H1 (cell line): ENCODE data around the gene GRID2. TPM values are rescaled to one million over a fixed set of nuclear protein-coding genes. Genes with fewer than 3 reads are reported as not detected.

Source experiments
- CTCF ChIA-PET: fragments of 300-600 bp; sonication (Branson Sonifier 250); formaldehyde crosslinking; loops from one replicate; lab custom pipeline; 2021; ENCODE audit not compliant: partially characterized antibody; lab: Charles Lee
- POLR2A ChIA-PET: fragments of 300-600 bp; sonication (Branson Sonifier 250); formaldehyde crosslinking; loops from one replicate; lab custom pipeline; 2021; ENCODE audit warnings: inconsistent platforms; ENCODE audit not compliant: partially characterized antibody; lab: Charles Lee
- DNase-seq, 2 experiments: peaks; one replicate each; pipeline versions ENCODE4 v3.0.0 to v3.0.0-alpha.2; 2010 to 2022; ENCODE audit warnings: low spot score in 2 of 2, low read depth in 1 of 2, mixed read lengths in 1 of 2
- FAIRE-seq: peaks from 2 replicates; lab custom pipeline; 2011; peaks lifted over from hg19 to GRCh38; lab: Jason Lieb, UNC
- H2AFZ ChIP-seq: 2 replicates; pipeline ENCODE4 v1.8.1; 2012; ENCODE audit warnings: low read length, inconsistent platforms
- H2AK5ac ChIP-seq: 2 replicates; pipeline ENCODE4 v1.6.1; 2013; ENCODE audit warnings: low read depth, low read length
- H2BK120ac ChIP-seq: replicated peaks from 2 replicates; pipeline ENCODE3; 2013; ENCODE audit warnings: low read depth, low read length, inconsistent platforms
- H2BK12ac ChIP-seq: 2 replicates; pipeline ENCODE4 v1.6.1; 2013; ENCODE audit warnings: low read depth, low read length
- H2BK15ac ChIP-seq: 2 replicates; pipeline ENCODE4 v1.6.1; 2013; ENCODE audit warnings: low read length
- H2BK20ac ChIP-seq: 2 replicates; pipeline ENCODE4 v1.6.1; 2013; ENCODE audit warnings: low read length
- H2BK5ac ChIP-seq: 2 replicates; pipeline ENCODE4 v1.6.1; 2013; ENCODE audit warnings: low read depth, low read length
- H3K14ac ChIP-seq: 2 replicates; pipeline ENCODE4 v1.6.1; 2013; ENCODE audit warnings: inconsistent platforms; ENCODE audit not compliant: insufficient read length
- H3K18ac ChIP-seq: 2 replicates; pipeline ENCODE4 v1.6.1; 2013; ENCODE audit warnings: low read length; ENCODE audit errors: extremely low read depth
- H3K23ac ChIP-seq: 2 replicates; pipeline ENCODE4 v1.6.1; 2013; ENCODE audit warnings: inconsistent platforms; ENCODE audit not compliant: insufficient read length
- H3K23me2 ChIP-seq: 2 replicates; pipeline ENCODE4 v1.6.1; 2013; ENCODE audit warnings: low read depth, low read length
- H3K27ac ChIP-seq: 2 replicates; pipeline ENCODE4 v1.6.1; 2011; ENCODE audit warnings: low read depth, low read length, inconsistent platforms
- H3K27me3 ChIP-seq, 4 experiments: replicated peaks in 1 of 4; 1 replicate in 1 of 4; 2 replicates in 3 of 4; pipeline versions ENCODE4 v1.6.1 to v1.8.1; 2011 to 2013; ENCODE audit warnings: low read length in 3 of 4, mild to moderate bottlenecking in 3 of 4, inconsistent platforms in 2 of 4, mixed read lengths in 2 of 4, moderate library complexity in 1 of 4; ENCODE audit not compliant: control insufficient read depth in 3 of 4, insufficient read depth in 3 of 4; ENCODE audit errors: extremely low read depth in 1 of 4
- H3K36me3 ChIP-seq, 4 experiments: 2 replicates each; pipeline versions ENCODE4 v1.6.1 to v1.8.1; 2011 to 2013; ENCODE audit warnings: mild to moderate bottlenecking in 4 of 4, low read length in 3 of 4, moderate library complexity in 2 of 4, control low read depth in 1 of 4, inconsistent platforms in 1 of 4; ENCODE audit not compliant: insufficient read depth in 4 of 4, control insufficient read depth in 2 of 4
- H3K4ac ChIP-seq: replicated peaks from 2 replicates; pipeline ENCODE3; 2013; ENCODE audit warnings: low read length, low read depth, mixed read lengths, inconsistent platforms; ENCODE audit not compliant: insufficient read length
- H3K4me1 ChIP-seq, 4 experiments: replicated peaks in 1 of 4; 1 replicate in 1 of 4; 2 replicates in 3 of 4; pipeline versions ENCODE4 v1.6.1 to v1.8.1; 2011 to 2013; ENCODE audit warnings: low read length in 3 of 4, inconsistent platforms in 2 of 4, mixed read lengths in 1 of 4; ENCODE audit not compliant: insufficient read depth in 4 of 4, control insufficient read depth in 3 of 4
- H3K4me2 ChIP-seq, 2 experiments: 2 replicates each; pipeline versions ENCODE4 v1.6.1 to v1.8.1; 2011 to 2013; ENCODE audit warnings: low read depth in 2 of 2, low read length in 2 of 2, control low read depth in 1 of 2, inconsistent platforms in 1 of 2, mild to moderate bottlenecking in 1 of 2; ENCODE audit not compliant: insufficient read depth in 1 of 2
- H3K4me3 ChIP-seq, 4 experiments: fragments of 200-600, 300-600 bp in 1 of 4; sonication (generic), shearing (Covaris generic), sonication (Bioruptor Twin) in 1 of 4; 2 replicates each; pipeline versions ENCODE4 v1.5.1 to v1.8.1; 2011 to 2016; ENCODE audit warnings: low read length in 4 of 4, low read depth in 3 of 4, control low read depth in 2 of 4, inconsistent platforms in 2 of 4, mild to moderate bottlenecking in 2 of 4, mixed read lengths in 1 of 4, moderate library complexity in 1 of 4; ENCODE audit not compliant: insufficient read depth in 2 of 4; ENCODE audit errors: extremely low read depth in 1 of 4
- H3K56ac ChIP-seq: replicated peaks from 2 replicates; pipeline ENCODE3; 2013; ENCODE audit warnings: low read depth, mild to moderate bottlenecking, mixed read lengths, low read length, inconsistent platforms; ENCODE audit not compliant: insufficient read length
- H3K79me1 ChIP-seq: 2 replicates; pipeline ENCODE4 v1.6.1; 2013; ENCODE audit warnings: low read depth, low read length, control low read depth
- H3K79me2 ChIP-seq, 2 experiments: 2 replicates each; pipeline versions ENCODE4 v1.6.1 to v1.8.1; 2012 to 2013; ENCODE audit warnings: low read length in 2 of 2, mild to moderate bottlenecking in 2 of 2, inconsistent platforms in 1 of 2; ENCODE audit not compliant: insufficient read depth in 2 of 2, control insufficient read depth in 1 of 2
- H3K9ac ChIP-seq, 4 experiments: replicated peaks in 1 of 4; 1 replicate in 1 of 4; 2 replicates in 3 of 4; pipeline versions ENCODE4 v1.6.1 to v1.8.1; 2011 to 2013; ENCODE audit warnings: low read depth in 3 of 4, low read length in 3 of 4, control low read depth in 2 of 4, mild to moderate bottlenecking in 2 of 4, moderate library complexity in 2 of 4, inconsistent platforms in 1 of 4; ENCODE audit errors: extremely low read depth in 1 of 4
- H3K9me3 ChIP-seq, 2 experiments: 2 replicates each; pipeline versions ENCODE4 v1.6.1 to v1.8.1; 2012 to 2013; ENCODE audit warnings: mild to moderate bottlenecking in 2 of 2, moderate library complexity in 2 of 2, control low read depth in 1 of 2, inconsistent platforms in 1 of 2, low read depth in 1 of 2, low read length in 1 of 2, mixed read lengths in 1 of 2; ENCODE audit not compliant: insufficient read depth in 2 of 2
- H4K20me1 ChIP-seq, 2 experiments: replicated peaks in 1 of 2; 2 replicates each; pipeline versions ENCODE3 to v1.8.1; 2011 to 2013; ENCODE audit warnings: inconsistent platforms in 2 of 2, low read length in 2 of 2, mild to moderate bottlenecking in 1 of 2; ENCODE audit not compliant: insufficient read depth in 2 of 2, control insufficient read depth in 1 of 2
- H4K5ac ChIP-seq: 2 replicates; pipeline ENCODE4 v1.6.1; 2013; ENCODE audit warnings: low read length, low read depth, mixed read lengths, inconsistent platforms; ENCODE audit not compliant: insufficient read length
- H4K8ac ChIP-seq: 2 replicates; pipeline ENCODE4 v1.8.0; 2013; ENCODE audit warnings: mild to moderate bottlenecking, moderate library complexity, low read length, inconsistent platforms; ENCODE audit not compliant: insufficient read depth; ENCODE audit errors: extremely low read depth
- H4K91ac ChIP-seq: replicated peaks from 2 replicates; pipeline ENCODE3; 2013; ENCODE audit warnings: low read length, mixed read lengths, inconsistent platforms; ENCODE audit not compliant: insufficient read length
- JUN ChIP-seq: IDR thresholded peaks from 2 replicates; pipeline ENCODE4 v1.6.1; 2011; ENCODE audit warnings: low read depth, mild to moderate bottlenecking, improper control_type of control experiment, low read length
- JUND ChIP-seq: IDR thresholded peaks from 2 replicates; pipeline ENCODE4 v1.6.1; 2011; ENCODE audit warnings: mild to moderate bottlenecking, improper control_type of control experiment, low read length
- POLR2A ChIP-seq, 2 experiments: IDR thresholded peaks; 1 replicate in 1 of 2; 2 replicates in 1 of 2; pipeline ENCODE4 v1.6.1; 2011; ENCODE audit warnings: low read depth in 2 of 2, low read length in 2 of 2, mild to moderate bottlenecking in 2 of 2; ENCODE audit errors: control extremely low read depth in 1 of 2
- WGBS, 2 experiments: shearing (Covaris generic) in 1 of 2; methylation state at CpG; one replicate each; pipeline versions ENCODE4 v1.1.6 to v1.1.7; 2013 to 2015; ENCODE audit warnings: low lambda C conversion rate in 2 of 2, mixed read lengths in 2 of 2, inconsistent platforms in 1 of 2, low coverage in 1 of 2, missing lambda C conversion rate in 1 of 2; ENCODE audit not compliant: insufficient replicate concordance in 2 of 2, insufficient coverage in 1 of 2, insufficient read length in 1 of 2; ENCODE audit errors: extremely low coverage in 1 of 2, missing lambda C conversion rate in 1 of 2; 5-methylcytosine and 5-hydroxymethylcytosine counted together
- polyA plus RNA-seq, 7 experiments: library from polyadenylated mRNA; depleted of rRNA in 3 of 7; stranded (reverse) in 5 of 7; unstranded in 2 of 7; fragments of >200 nt in 5 of 7; fragments of 200-250 nt in 2 of 7; gene quantifications; 1 replicate in 5 of 7; 2 replicates in 1 of 7; 4 replicates in 1 of 7; pipeline versions ENCODE4 v1.2.1 to v1.2.3, GENCODE V29; 2011 to 2013; ENCODE audit warnings: missing spikeins in 2 of 7, mixed read lengths in 2 of 7
- total RNA-seq: library from RNA; stranded (reverse); fragmentation: NEBNext Ultra II Directional; extraction: Animal tissue kit (Norgen Biotek cat#: 25700); gene quantifications from 2 replicates; pipeline ENCODE4 v1.2.1, GENCODE V29; 2021

GRID2 gene
- total and polyA plus RNA-seq, 2 of the 8 experiments (the other 6 are each of a cell fraction or from before 2014, with no cell fraction given), result 31.1 to 81.9 TPM

- H3K79me1 ChIP-seq, result no peaks in the 10 kb centered on the region
- H2BK120ac ChIP-seq, result no peak overlapping the region
- FAIRE-seq, result peak; percentile 55
- no peaks in the 10 kb centered on the region for H3K23me2 ChIP-seq
- H3K9me3 ChIP-seq, result no peaks in the 10 kb centered on the region
- H2BK15ac ChIP-seq, result no peak overlapping the region
- no peak overlapping the region for H2BK20ac ChIP-seq
- H3K36me3 ChIP-seq, result no peaks in the 10 kb centered on the region; a peak in 1 of 8 replicates
- no peak overlapping the region for H2BK5ac ChIP-seq
- no peak overlapping the region for H3K14ac ChIP-seq
- CTCF ChIA-PET, result interaction anchor here (0.9 to 1.4 kb wide), 2 partner anchors 9 to 56 kb away, joined by 4 to 5 read pairs; no protein-coding TSS in a partner anchor
- H3K79me2 ChIP-seq, result no peaks in the 10 kb centered on the region; a peak in 1 of 4 replicates
- no peak overlapping the region for H3K4ac ChIP-seq
- peak overlapping the region in 1 of 2 experiments; percentile 33; a peak in 2 of 4 replicates for H3K4me2 ChIP-seq
- no peak for DNase-seq
- H4K91ac ChIP-seq, result no peak overlapping the region
- no peak overlapping the region for H3K9ac ChIP-seq
- H3K27me3 ChIP-seq, result no peaks in the 10 kb centered on the region
- peaks cover 0 to 3% of the 10 kb centered on the region in 2 experiments for H4K20me1 ChIP-seq
- H3K4me1 ChIP-seq, result peaks cover 0 to 11% (median 6%) of the 10 kb centered on the region in 4 experiments; a peak in 5 of 7 replicates
- no peak overlapping the region for H4K5ac ChIP-seq
- no peak overlapping the region for H3K4me3 ChIP-seq
- TF ChIP-seq JUND (0 out of 2 replicates have a peak, but pooled peaks have one; percentile 7), JUN (no peak), POLR2A (IDR thresholded peaks at IDR 0.05; ENCODE audit: control extremely low read depth in 1 of 2, low read depth in 2 of 2, low read length in 2 of 2) (no peak)
- TF ChIP-seq, all 59 proteins: peak for 1
- Histone ChIP-seq H2AK5ac (no peak overlapping the region), H3K56ac (no peak overlapping the region), H3K18ac (no peak overlapping the region), H4K8ac (no peak overlapping the region), H3K27ac (no peak overlapping the region), H2BK12ac (no peak overlapping the region), H3K23ac (no peak overlapping the region), H2AFZ (no peak overlapping the region)
- 40% methylated on average over 2 of the region's 2 CpGs; no CpG with 5 or more reads in 1 of the 2 experiments for WGBS, 2 experiments
- POLR2A ChIA-PET, result interaction anchor here (0.7 to 5.5 kb wide), 6 partner anchors 8 to 167 kb away, joined by 3 to 35 read pairs (median 3); no protein-coding TSS in a partner anchor
These were observed 118.2 kb downstream of the GRID2 start for GRCh38 chr4:92421920-92422319.
